A549 (cell line): ENCODE data around the gene CCNE1.

Experiments
- CEBPB ChIP-seq, 2 experiments: fragments of >200 bp in 1 of 2; sonication (Bioruptor Twin) in 1 of 2; formaldehyde crosslinking in 1 of 2; IDR thresholded peaks; 2 replicates each; pipeline ENCODE4 v1.6.1; 2012 to 2016
- CTCF ChIP-seq: fragments of >200 bp; sonication (Bioruptor Twin); formaldehyde crosslinking; IDR thresholded peaks from 3 replicates; pipeline ENCODE4 v1.5.1; 2016
- EP300 ChIP-seq, 2 experiments: fragments of >200 bp; sonication (Bioruptor Twin); formaldehyde crosslinking; IDR thresholded peaks; 2 replicates in 1 of 2; 3 replicates in 1 of 2; pipeline ENCODE4 v1.6.1; 2016 to 2017
- FOSL2 ChIP-seq, 2 experiments: fragments of 450-650 bp in 1 of 2; fragments of >200 bp in 1 of 2; sonication (Bioruptor Twin) in 1 of 2; formaldehyde crosslinking; IDR thresholded peaks; 2 replicates each; pipeline versions ENCODE4 v1.5.0 to v1.6.1; 2016 to 2020; ENCODE audit warnings: mild to moderate bottlenecking in 1 of 2, moderate library complexity in 1 of 2
- HOXB13 ChIP-seq: fragments of 250-450 bp; sonication (Bioruptor Pico); IDR thresholded peaks from 2 replicates; pipeline ENCODE4 v1.5.0; 2020; ENCODE audit warnings: low read depth, mild to moderate bottlenecking, moderate library complexity
- MAZ ChIP-seq: fragments of 150-350 bp; IDR thresholded peaks from 2 replicates; pipeline ENCODE4 v1.6.1; 2014; ENCODE audit warnings: antibody characterized with exemption, low read depth, low read length, borderline replicate concordance
- RFX5 ChIP-seq: fragments of 450-650 bp; IDR thresholded peaks from 2 replicates; pipeline ENCODE4 v1.7.1; 2014; ENCODE audit warnings: antibody characterized with exemption, mild to moderate bottlenecking, moderate library complexity
- RNF2 ChIP-seq: fragments of 200-600 bp; sonication (generic); IDR thresholded peaks from 2 replicates; pipeline ENCODE4 v1.6.1; 2016; ENCODE audit warnings: low read depth, mild to moderate bottlenecking, antibody characterized with exemption, moderate library complexity, borderline replicate concordance
- TP53 ChIP-seq: fragments of 250-450 bp; sonication (Bioruptor Pico); IDR thresholded peaks from 2 replicates; pipeline ENCODE4 v1.5.0; 2021; ENCODE audit warnings: mild to moderate bottlenecking, moderate library complexity
- ZC3H11A ChIP-seq: fragments of 450-650 bp; IDR thresholded peaks from 2 replicates; pipeline ENCODE4 v1.6.1; 2014; ENCODE audit warnings: antibody characterized with exemption, mild to moderate bottlenecking
- TF ChIP-seq, protein P1 (sequence below): fragments of 150-350 bp; IDR thresholded peaks from 2 replicates; pipeline ENCODE4 v1.6.1; 2014; ENCODE audit warnings: low read depth, mild to moderate bottlenecking, low read length

DNA sequence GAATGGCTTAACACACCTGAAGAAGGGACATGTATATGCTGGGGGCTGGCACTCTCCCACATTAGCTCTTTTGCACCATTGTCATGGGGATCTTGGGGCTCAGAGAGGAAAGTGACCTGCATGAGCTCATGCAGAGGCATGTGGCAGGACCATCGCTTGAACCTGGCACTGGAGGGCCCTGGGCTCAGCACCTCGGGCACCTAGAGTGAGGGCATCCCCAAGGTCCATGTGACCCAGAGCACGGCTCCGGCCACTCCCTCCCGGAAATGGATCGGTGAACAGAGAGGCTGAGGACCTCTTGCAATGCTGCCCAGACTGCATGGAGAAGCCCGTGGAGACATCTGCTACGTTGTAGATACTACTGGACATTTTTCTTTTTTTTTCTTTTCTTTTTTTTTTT is 38.6 kb upstream of the CCNE1 start:
- TF ChIP-seq FOSL2 (IDR thresholded peaks at IDR 0.05) (no peak), FOSL2 (CRISPR knock-in tag; IDR thresholded peaks at IDR 0.05) (no peak), CTCF (no peak), MAZ (no peak), CEBPB (IDR thresholded peaks at IDR 0.05) (no peak), EP300 (IDR thresholded peaks at IDR 0.05) (no peak), RNF2 (no peak), TP53 (CRISPR knock-in tag) (no peak), RFX5 (no peak), ZC3H11A (no peak), HOXB13 (CRISPR knock-in tag) (no peak)
- TF ChIP-seq, protein P1, sequence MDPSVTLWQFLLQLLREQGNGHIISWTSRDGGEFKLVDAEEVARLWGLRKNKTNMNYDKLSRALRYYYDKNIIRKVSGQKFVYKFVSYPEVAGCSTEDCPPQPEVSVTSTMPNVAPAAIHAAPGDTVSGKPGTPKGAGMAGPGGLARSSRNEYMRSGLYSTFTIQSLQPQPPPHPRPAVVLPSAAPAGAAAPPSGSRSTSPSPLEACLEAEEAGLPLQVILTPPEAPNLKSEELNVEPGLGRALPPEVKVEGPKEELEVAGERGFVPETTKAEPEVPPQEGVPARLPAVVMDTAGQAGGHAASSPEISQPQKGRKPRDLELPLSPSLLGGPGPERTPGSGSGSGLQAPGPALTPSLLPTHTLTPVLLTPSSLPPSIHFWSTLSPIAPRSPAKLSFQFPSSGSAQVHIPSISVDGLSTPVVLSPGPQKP: no peak
